ENCODE data around the gene STS.
"Not testable (repeated sequence)": the region's sequence is repeated elsewhere in the genome, so short reads cannot be mapped to it uniquely, and the experiment has no call there.

STS gene

DNA sequence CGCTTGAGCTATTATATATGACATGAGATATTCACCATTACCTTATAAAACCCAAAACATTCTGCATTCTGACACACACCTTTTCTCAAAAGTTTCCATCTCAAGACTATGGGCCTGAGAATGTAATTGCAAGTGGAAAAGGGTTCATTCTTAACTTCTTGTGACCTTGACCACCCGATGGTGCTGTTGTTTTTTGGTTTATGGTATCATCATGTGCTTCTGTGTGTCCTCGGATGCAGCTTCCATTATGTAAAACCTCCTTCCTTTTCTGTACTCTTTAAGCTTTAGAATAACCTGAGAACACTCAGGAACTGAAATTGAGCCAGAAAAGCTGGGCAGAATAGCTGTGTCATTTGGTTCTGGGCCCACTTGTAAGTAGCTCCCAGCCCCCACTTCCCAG, 16.7 kb downstream of the STS start:
- TF ChIP-seq, protein P1, sequence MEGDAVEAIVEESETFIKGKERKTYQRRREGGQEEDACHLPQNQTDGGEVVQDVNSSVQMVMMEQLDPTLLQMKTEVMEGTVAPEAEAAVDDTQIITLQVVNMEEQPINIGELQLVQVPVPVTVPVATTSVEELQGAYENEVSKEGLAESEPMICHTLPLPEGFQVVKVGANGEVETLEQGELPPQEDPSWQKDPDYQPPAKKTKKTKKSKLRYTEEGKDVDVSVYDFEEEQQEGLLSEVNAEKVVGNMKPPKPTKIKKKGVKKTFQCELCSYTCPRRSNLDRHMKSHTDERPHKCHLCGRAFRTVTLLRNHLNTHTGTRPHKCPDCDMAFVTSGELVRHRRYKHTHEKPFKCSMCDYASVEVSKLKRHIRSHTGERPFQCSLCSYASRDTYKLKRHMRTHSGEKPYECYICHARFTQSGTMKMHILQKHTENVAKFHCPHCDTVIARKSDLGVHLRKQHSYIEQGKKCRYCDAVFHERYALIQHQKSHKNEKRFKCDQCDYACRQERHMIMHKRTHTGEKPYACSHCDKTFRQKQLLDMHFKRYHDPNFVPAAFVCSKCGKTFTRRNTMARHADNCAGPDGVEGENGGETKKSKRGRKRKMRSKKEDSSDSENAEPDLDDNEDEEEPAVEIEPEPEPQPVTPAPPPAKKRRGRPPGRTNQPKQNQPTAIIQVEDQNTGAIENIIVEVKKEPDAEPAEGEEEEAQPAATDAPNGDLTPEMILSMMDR (IDR thresholded peaks at IDR 0.05; ENCODE audit: insufficient read depth, low read length, missing control alignments), result no peak

DNA sequence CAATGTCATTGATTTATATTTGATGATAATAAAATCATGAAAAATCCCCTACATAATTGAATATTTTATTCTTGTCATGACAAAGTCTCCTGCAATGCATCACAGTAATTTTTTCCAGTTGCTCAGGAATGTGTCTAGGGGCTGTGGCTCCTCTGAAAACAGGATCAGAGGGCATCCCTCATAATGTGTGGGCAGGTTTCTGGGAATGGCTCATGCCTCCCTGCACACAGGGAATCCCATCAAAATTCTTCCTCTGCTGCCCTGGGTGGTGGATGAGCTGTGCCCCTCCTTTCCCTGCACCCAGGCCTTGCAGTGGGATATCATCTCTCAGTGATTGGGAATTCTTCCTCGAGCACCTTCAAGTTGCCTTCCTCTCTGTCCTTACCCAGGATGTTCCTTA, 20.9 kb downstream of the STS start:
- TF ChIP-seq, protein P1 (IDR thresholded peaks at IDR 0.05; ENCODE audit: insufficient read depth, low read length, missing control alignments), result no peak
- POLR2A ChIA-PET, result no interaction called here
- CTCF ChIA-PET, result no interaction called here
- DNase-seq (ENCODE audit: low read depth, low spot score), result no peak
- no peak overlapping the region for H3K4me3 ChIP-seq (ENCODE audit: low read depth, low read length)

More for the DNA sequence above, 16.7 kb downstream of the STS start:
- H3K4me3 ChIP-seq (ENCODE audit: low read depth, low read length), result no peak overlapping the region
- ChIA-PET CTCF (no interaction called here), POLR2A (no interaction called here)
- no peak for DNase-seq (ENCODE audit: low read depth, low spot score)

DNA sequence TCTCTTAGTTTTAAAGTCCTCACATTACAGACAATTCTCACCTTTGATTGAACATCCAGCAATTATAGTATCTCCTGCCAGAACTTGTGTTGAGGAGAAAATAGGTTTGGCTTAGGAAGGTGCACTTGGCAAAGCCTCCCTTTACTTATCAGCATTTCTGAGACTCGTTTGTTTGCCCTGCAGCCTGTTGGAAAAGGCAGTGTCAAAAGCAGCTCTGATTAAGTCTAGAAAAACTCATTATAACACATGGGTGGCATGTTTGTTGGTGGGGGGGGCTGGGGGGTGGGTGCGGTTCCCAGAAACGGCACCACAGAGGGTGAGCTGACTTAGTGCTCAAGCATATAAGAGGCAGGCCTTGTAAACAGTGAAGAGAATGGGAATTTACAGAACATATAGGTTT, 22.1 kb downstream of the STS start:
- POLR2A ChIA-PET, result no interaction called here
- DNase-seq (ENCODE audit: low read depth, low spot score), result no peak
- no peak overlapping the region for H3K4me3 ChIP-seq (ENCODE audit: low read depth, low read length)
- CTCF ChIA-PET, result no interaction called here
- TF ChIP-seq, protein P1 (IDR thresholded peaks at IDR 0.05; ENCODE audit: insufficient read depth, low read length, missing control alignments), result no peak

DNA sequence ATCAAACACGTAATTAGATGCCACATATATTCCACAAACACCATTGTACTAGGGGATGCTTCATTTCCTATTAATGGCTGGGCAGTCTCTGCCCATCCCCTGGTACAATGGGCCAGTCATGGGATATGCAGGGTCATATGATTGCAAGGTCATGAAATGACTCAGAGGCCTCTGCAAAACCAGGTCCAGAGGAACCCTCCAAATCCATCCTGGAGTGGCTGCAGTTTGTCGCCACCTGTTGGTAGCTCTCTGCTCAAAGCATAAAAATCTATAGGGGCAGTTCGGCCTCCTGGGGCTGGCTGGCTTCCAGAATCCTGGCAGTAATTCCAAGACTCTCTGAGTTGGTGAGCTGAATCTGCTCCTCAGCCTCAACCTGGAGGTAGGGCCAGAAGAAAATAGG, 23.4 kb downstream of the STS start:
- ChIA-PET POLR2A (no interaction called here), CTCF (no interaction called here)
- no peak for DNase-seq (ENCODE audit: low read depth, low spot score)
- H3K4me3 ChIP-seq (ENCODE audit: low read depth, low read length), result no peak overlapping the region
- TF ChIP-seq, protein P1 (IDR thresholded peaks at IDR 0.05; ENCODE audit: insufficient read depth, low read length, missing control alignments), result no peak

DNA sequence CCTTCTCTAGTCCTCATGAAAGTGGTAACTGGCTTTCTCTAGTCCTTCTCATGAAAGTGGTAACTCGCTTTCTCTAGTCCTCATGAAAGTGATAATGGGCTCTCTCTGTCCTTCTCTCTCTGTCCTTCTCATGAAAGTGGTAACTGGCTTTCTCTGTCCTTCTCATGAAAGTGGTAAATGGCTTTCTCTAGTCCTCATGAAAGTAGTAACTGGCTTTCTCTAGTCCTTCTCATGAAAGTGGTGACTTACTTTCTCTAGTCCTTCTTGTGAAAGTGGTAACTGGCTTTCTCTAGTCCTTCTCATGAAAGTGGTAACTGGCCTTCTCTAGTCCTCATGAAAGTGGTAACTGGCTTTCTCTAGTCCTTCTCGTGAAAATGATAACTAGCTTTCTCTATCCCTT, 31.3 kb downstream of the STS start:
- DNase-seq (ENCODE audit: low read depth, low spot score); POLR2A ChIA-PET; H3K4me3 ChIP-seq (ENCODE audit: low read depth, low read length); CTCF ChIA-PET: not testable (repeated sequence)

DNA sequence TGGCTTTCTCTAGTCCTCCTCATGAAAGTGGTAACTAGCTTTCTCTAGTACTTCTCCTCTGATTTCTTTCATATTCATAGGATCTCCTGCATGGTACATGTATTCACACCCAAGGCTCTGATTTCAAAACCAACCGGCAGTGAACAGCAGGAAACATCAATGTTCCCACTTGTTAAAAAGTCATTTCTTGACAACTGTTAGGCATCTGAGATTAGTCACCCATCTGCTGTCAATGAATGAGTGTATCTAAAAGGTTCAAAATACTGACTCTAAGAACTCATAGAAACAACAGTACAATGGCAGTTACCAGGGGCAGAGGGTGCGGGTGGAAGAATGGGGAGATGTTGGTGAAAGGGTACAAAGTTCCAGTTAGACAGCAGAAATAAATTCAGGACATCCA, 31.9 kb downstream of the STS start:
- no peak for DNase-seq (ENCODE audit: low read depth, low spot score)
- POLR2A ChIA-PET, result no interaction called here
- no peak overlapping the region for H3K4me3 ChIP-seq (ENCODE audit: low read depth, low read length)
- CTCF ChIA-PET, result no interaction called here
- TF ChIP-seq, protein P1 (IDR thresholded peaks at IDR 0.05; ENCODE audit: insufficient read depth, low read length, missing control alignments), result no peak

DNA sequence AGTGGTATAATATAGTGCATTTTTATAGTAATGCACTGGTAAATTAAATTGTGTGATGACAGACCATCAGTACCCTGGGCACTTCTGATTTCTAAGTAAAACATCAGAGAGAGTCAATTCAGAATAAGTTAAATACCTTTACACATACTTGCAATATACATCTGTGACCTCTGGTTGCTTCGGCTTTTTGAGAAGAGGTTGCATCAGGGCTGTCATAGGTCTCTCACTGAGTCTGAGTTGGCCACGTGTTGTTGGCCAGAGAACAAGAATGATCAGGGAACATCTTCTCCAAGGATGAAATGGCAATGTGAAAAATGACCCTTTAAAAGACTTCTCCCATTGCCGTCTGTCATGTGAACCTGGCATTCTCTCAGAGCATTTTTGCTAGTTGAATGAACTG, 37.3 kb downstream of the STS start:
- no peak overlapping the region for H3K4me3 ChIP-seq (ENCODE audit: low read depth, low read length)
- TF ChIP-seq, protein P1 (IDR thresholded peaks at IDR 0.05; ENCODE audit: insufficient read depth, low read length, missing control alignments), result no peak
- CTCF ChIA-PET, result no interaction called here
- POLR2A ChIA-PET, result no interaction called here
- no peak for DNase-seq (ENCODE audit: low read depth, low spot score)

Data from AG04449 (cell line).